OCI-LY7 (cell line): ENCODE data around the gene EIF2AK3. TPM values are rescaled to one million over a fixed set of nuclear protein-coding genes. Genes with fewer than 3 reads are reported as not detected.

Experiments used
- BruUV-seq: library from RNA; stranded (reverse); fragments of 400-500 nt; replicated peaks from 2 replicates; lab custom pipeline; 2021; lab: Mats Ljungman, UMichigan
- CTCF ChIA-PET: fragments of 300-600 bp; sonication (Branson Sonifier 250); formaldehyde crosslinking; loops from one replicate; lab custom pipeline; 2022; ENCODE audit warnings: antibody characterized with exemption; ENCODE audit not compliant: unreplicated experiment; lab: Charles Lee
- POLR2A ChIA-PET: fragments of 300-600 bp; sonication (Branson Sonifier 250); formaldehyde crosslinking; loops from one replicate; lab custom pipeline; 2022; ENCODE audit warnings: antibody characterized with exemption; lab: Charles Lee
- DNase-seq: peaks from one replicate; pipeline ENCODE4 v3.0.0-alpha.2; 2015; ENCODE audit warnings: low spot score
- H2AFZ ChIP-seq: fragments of 200-600 bp; sonication (generic), shearing (Covaris generic); 2 replicates; pipeline ENCODE4 v1.6.1; 2014; ENCODE audit warnings: mild to moderate bottlenecking, antibody characterized with exemption, low read length, moderate library complexity
- H3K27ac ChIP-seq: fragments of 200-600 bp; sonication (generic); 2 replicates; pipeline ENCODE4 v1.5.1; 2014; ENCODE audit warnings: mixed run types, low read depth, mild to moderate bottlenecking, moderate library complexity, low read length, inconsistent platforms; ENCODE audit not compliant: poor library complexity, severe bottlenecking
- H3K36me3 ChIP-seq: fragments of 200-600 bp; sonication (generic); 2 replicates; pipeline ENCODE4 v1.6.1; 2014; ENCODE audit warnings: mild to moderate bottlenecking, antibody characterized with exemption, low read length, moderate library complexity, mixed read lengths; ENCODE audit not compliant: insufficient read depth
- H3K4me1 ChIP-seq: fragments of 200-600 bp; sonication (generic); 2 replicates; pipeline ENCODE4 v1.5.1; 2014; ENCODE audit warnings: mild to moderate bottlenecking, low read length; ENCODE audit not compliant: insufficient read depth, poor library complexity, severe bottlenecking
- H3K4me2 ChIP-seq: fragments of 200-600 bp; sonication (generic); 2 replicates; pipeline ENCODE4 v1.6.1; 2014; ENCODE audit warnings: mild to moderate bottlenecking, low read length
- H3K4me3 ChIP-seq: fragments of 200-600 bp; sonication (generic); 2 replicates; pipeline ENCODE4 v1.5.1; 2014; ENCODE audit warnings: mild to moderate bottlenecking, low read depth, low read length; ENCODE audit not compliant: poor library complexity, severe bottlenecking
- H3K79me2 ChIP-seq: fragments of 200-600 bp; sonication (generic); 2 replicates; pipeline ENCODE4 v1.6.1; 2016; ENCODE audit warnings: low read depth, mild to moderate bottlenecking, low read length, moderate library complexity, mixed read lengths; ENCODE audit not compliant: insufficient read depth
- H3K9me2 ChIP-seq: fragments of 200-600 bp; sonication (generic); 2 replicates; pipeline ENCODE4 v1.6.1; 2016; ENCODE audit warnings: mild to moderate bottlenecking, low read length, mixed read lengths; ENCODE audit not compliant: insufficient read depth
- H3K9me3 ChIP-seq: fragments of 200-600 bp; sonication (generic); 2 replicates; pipeline ENCODE4 v1.6.1; 2014; ENCODE audit warnings: mild to moderate bottlenecking, mixed run types, low read length, mixed read lengths
- H4K20me1 ChIP-seq: fragments of 200-600 bp; sonication (generic); 2 replicates; pipeline ENCODE4 v1.6.1; 2014; ENCODE audit warnings: mild to moderate bottlenecking, antibody characterized with exemption, low read length, moderate library complexity, mixed read lengths; ENCODE audit not compliant: insufficient read depth
- CTCF ChIP-seq: fragments of 200-600 bp; sonication (generic); conservative IDR thresholded peaks from 2 replicates; pipeline ENCODE4 v1.5.1; 2014; ENCODE audit warnings: mild to moderate bottlenecking, antibody characterized with exemption, low read length, moderate library complexity, mixed read lengths
- EZH2phosphoT487 ChIP-seq: fragments of 200-600 bp; sonication (generic); IDR thresholded peaks from 2 replicates; pipeline ENCODE4 v1.6.1; 2018; ENCODE audit warnings: low read depth, borderline replicate concordance, mild to moderate bottlenecking, mixed run types, antibody characterized with exemption, low read length, moderate library complexity, mixed read lengths
- intact Hi-C: fragments of 100-400 bp; cut with micrococcal nuclease; formaldehyde crosslinking; loops from one replicate; pipeline ENCODE4 v1.10.0; 2022; ENCODE audit not compliant: unreplicated experiment
- total RNA-seq, 2 experiments: library from RNA; depleted of rRNA in 1 of 2; stranded (reverse); fragments of >200 nt in 1 of 2; shearing (Covaris generic) in 1 of 2; gene quantifications; 2 replicates each; pipeline ENCODE4 v1.2.3, GENCODE V29; 2014 to 2022

EIF2AK3 gene
- total RNA-seq, 2 experiments from 2014 or later: 49.4 to 64.5 TPM

GRCh38 chr2:88599527-88599926, 27.7 kb downstream of the EIF2AK3 start:
- H3K4me2 ChIP-seq: peak overlapping the region; percentile 72
- ChIA-PET CTCF (no interaction called here), POLR2A (interaction anchor here (0.5 to 1.7 kb wide), 4 partner anchors 9 to 260 kb away, joined by 3 to 6 read pairs (median 3); no protein-coding TSS in a partner anchor)
- peaks cover 28% of the 10 kb centered on the region; the same call in 1 of the 2 replicates for H3K9me3 ChIP-seq
- H3K4me3 ChIP-seq: peak overlapping the region; percentile 55
- no peak overlapping the region for H2AFZ ChIP-seq
- intact Hi-C loops: loop anchor here (1.0 kb wide), 1 partner anchor 28 kb away; the partner anchor contains the start of gene EIF2AK3
- peaks cover 95% of the 10 kb centered on the region for H3K79me2 ChIP-seq
- TF ChIP-seq CTCF (no peak), EZH2phosphoT487 (no peak)
- peak overlapping the region; percentile 99 for H3K27ac ChIP-seq
- peaks cover 93% of the 10 kb centered on the region for H3K4me1 ChIP-seq
- no peaks in the 10 kb centered on the region for H4K20me1 ChIP-seq
- H3K9me2 ChIP-seq: no peaks in the 10 kb centered on the region
- BruUV-seq: TSS peak; percentile 36
- DNase-seq: peak; percentile 55
- H3K36me3 ChIP-seq: peaks cover 68% of the 10 kb centered on the region

- peak overlapping the region; percentile 15 for H3K27ac ChIP-seq
Observed at GRCh38 chr2:88597168-88597567, 30.1 kb downstream of the EIF2AK3 start.

More at GRCh38 chr2:88597168-88597567, 30.1 kb downstream of the EIF2AK3 start:
- H3K36me3 ChIP-seq: peaks cover 70% of the 10 kb centered on the region
- no peak overlapping the region for H3K4me2 ChIP-seq
- H2AFZ ChIP-seq: no peak overlapping the region
- no TSS peak for BruUV-seq
- H3K4me1 ChIP-seq: peaks cover 76% of the 10 kb centered on the region
- H3K9me3 ChIP-seq: peaks cover 28% of the 10 kb centered on the region; the same call in 1 of the 2 replicates
- intact Hi-C loops: no loop called here
- H3K4me3 ChIP-seq: no peak overlapping the region
- H3K9me2 ChIP-seq: no peaks in the 10 kb centered on the region
- CTCF ChIA-PET: no interaction called here
- no peak for TF ChIP-seq CTCF
- no peak for TF ChIP-seq EZH2phosphoT487
- no peaks in the 10 kb centered on the region for H4K20me1 ChIP-seq
- DNase-seq: no peak
- POLR2A ChIA-PET: interaction anchor here (0.6 to 3.0 kb wide), 2 partner anchors 10 to 264 kb away, joined by 3 to 14 read pairs; no protein-coding TSS in a partner anchor
- peaks cover 72% of the 10 kb centered on the region for H3K79me2 ChIP-seq
